Measurements from ENCODE around the gene THOC7. TPM values are rescaled to one million over a fixed set of nuclear protein-coding genes. Genes with fewer than 3 reads are reported as not detected.

Gene THOC7
- total and polyA plus RNA-seq, 2 experiments from 2014 or later: 49.1 to 115 TPM

DNA sequence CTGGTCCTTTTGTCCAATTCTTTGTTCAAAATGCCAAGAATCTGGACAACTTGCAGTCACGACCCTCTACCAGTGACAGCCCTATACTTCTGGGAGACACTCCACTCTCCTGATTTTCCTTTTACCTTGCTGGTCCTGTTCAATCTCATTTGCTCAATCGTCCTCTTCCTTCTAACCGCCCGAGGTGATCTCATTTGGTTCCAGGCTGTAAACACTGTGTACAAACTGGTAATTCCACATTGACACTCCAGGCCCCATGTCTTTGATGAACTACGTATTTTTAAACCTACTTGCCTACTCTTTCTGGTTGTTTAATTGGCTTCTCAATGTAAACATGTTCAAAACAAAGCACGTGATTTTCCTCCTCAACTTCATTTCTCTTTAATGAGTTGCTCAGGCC lies 68.2 kb downstream of the THOC7 start:
- TF ChIP-seq CTCF (IDR thresholded peaks at IDR 0.05; ENCODE audit: low read depth, low read length): no peak

DNA sequence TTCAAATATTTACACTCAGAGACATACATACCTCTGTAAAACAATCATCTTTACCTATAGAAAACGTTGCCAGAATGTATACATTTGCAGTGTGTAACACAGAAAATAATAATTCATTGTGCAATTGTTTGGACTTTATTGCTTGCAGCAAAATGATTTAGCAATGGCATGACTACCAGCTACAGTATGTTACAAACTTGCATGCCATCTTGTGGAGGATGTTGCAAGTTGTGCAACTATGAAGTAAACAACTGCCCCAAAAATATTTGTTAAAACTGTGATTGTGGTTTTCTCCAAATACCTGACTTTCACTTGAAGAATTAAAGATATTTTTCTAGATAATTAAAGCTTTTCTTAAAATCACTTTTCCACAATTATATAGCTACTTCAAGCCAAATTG lies 71.6 kb downstream of the THOC7 start:
- Histone ChIP-seq H3K27ac (no peak overlapping the region), H3K36me3 (no peaks in the 10 kb centered on the region), H3K4me1 (ENCODE audit: low read depth) (no peaks in the 10 kb centered on the region), H3K9me3 (ENCODE audit: low read depth) (no peaks in the 10 kb centered on the region), H3K27me3 (no peaks in the 10 kb centered on the region), H3K4me3 (no peak overlapping the region)
- peak in 1 of 2 donors; percentile 69 for DNase-seq (ENCODE audit: low read depth in 1 of 2, low spot score in 1 of 2)
- peak; percentile 39 for TF ChIP-seq CTCF (IDR thresholded peaks at IDR 0.05; ENCODE audit: low read depth, low read length)

More for the DNA sequence above, 68.2 kb downstream of the THOC7 start:
- no peak for DNase-seq (ENCODE audit: low read depth in 1 of 2, low spot score in 1 of 2)
- Histone ChIP-seq H3K27ac (no peak overlapping the region), H3K36me3 (no peaks in the 10 kb centered on the region), H3K9me3 (ENCODE audit: low read depth) (no peaks in the 10 kb centered on the region), H3K4me1 (ENCODE audit: low read depth) (no peaks in the 10 kb centered on the region), H3K27me3 (no peaks in the 10 kb centered on the region), H3K4me3 (no peak overlapping the region)

Other genes starting within 250 kb of the THOC7 start
- 0.24 TPM in 1 of 2 replicates, not detected in the other for gene SNTN, start 211.1 kb downstream of the THOC7 start, total RNA-seq
- gene SNTN, start 211.1 kb downstream of the THOC7 start, polyA plus RNA-seq: not detected in 2 replicates
- not detected in 2 replicates for gene C3orf49, start 44.5 kb downstream of the THOC7 start, total RNA-seq
- gene C3orf49, start 44.5 kb downstream of the THOC7 start, polyA plus RNA-seq: not detected in 2 replicates
- 7.2 and 8.2 TPM in 2 replicates for gene ATXN7, start 62 bp upstream of the THOC7 start, total RNA-seq
- 6.2 and 8.3 TPM in 2 replicates for gene ATXN7, start 62 bp upstream of the THOC7 start, polyA plus RNA-seq
- gene SCAANT1, start 48.6 kb upstream of the THOC7 start, total RNA-seq: not detected in 2 replicates
- gene SCAANT1, start 48.6 kb upstream of the THOC7 start, polyA plus RNA-seq: 2.0 TPM in 1 of 2 replicates, not detected in the other
- 107 and 110 TPM in 2 replicates for gene PSMD6, start 159.7 kb upstream of the THOC7 start, total RNA-seq
- 159 and 184 TPM in 2 replicates for gene PSMD6, start 159.7 kb upstream of the THOC7 start, polyA plus RNA-seq

Data from cardiac muscle cell (in vitro differentiated cells and primary cell).